HUES48 (cell line): Measurements from ENCODE around the gene DNM3.
"Not testable (repeated sequence)": the region's sequence is repeated elsewhere in the genome, so short reads cannot be mapped to it uniquely, and the experiment has no call there.

Experiments
- H3K27ac ChIP-seq: one replicate; pipeline ENCODE4 v1.7.0; 2013; ENCODE audit warnings: low read depth, low read length, inconsistent platforms
- H3K27me3 ChIP-seq: 2 replicates; pipeline ENCODE4 v1.6.1; 2013; ENCODE audit warnings: mild to moderate bottlenecking, low read length; ENCODE audit not compliant: control insufficient read depth, insufficient read depth
- H3K36me3 ChIP-seq: 2 replicates; pipeline ENCODE4 v1.6.1; 2013; ENCODE audit warnings: low read length; ENCODE audit not compliant: control insufficient read depth, insufficient read depth
- H3K4me1 ChIP-seq: 2 replicates; pipeline ENCODE4 v1.6.1; 2013; ENCODE audit warnings: mild to moderate bottlenecking, low read length; ENCODE audit not compliant: control insufficient read depth, insufficient read depth
- H3K4me3 ChIP-seq: 2 replicates; pipeline ENCODE4 v1.5.1; 2013; ENCODE audit warnings: mild to moderate bottlenecking, low read depth, low read length
- H3K9ac ChIP-seq: 2 replicates; pipeline ENCODE4 v1.6.1; 2013; ENCODE audit warnings: mild to moderate bottlenecking, low read depth, low read length, moderate library complexity
- H3K9me3 ChIP-seq: 2 replicates; pipeline ENCODE4 v1.6.1; 2013; ENCODE audit warnings: low read length; ENCODE audit not compliant: control insufficient read depth, insufficient read depth

Gene DNM3

GRCh38 chr1:172069051-172069450 lies 227.8 kb downstream of the DNM3 start:
- Histone ChIP-seq H3K4me1 (no peaks in the 10 kb centered on the region), H3K27ac (no peak overlapping the region), H3K27me3 (no peaks in the 10 kb centered on the region), H3K36me3 (no peaks in the 10 kb centered on the region), H3K4me3 (no peak overlapping the region), H3K9me3 (no peaks in the 10 kb centered on the region), H3K9ac (no peak overlapping the region)

DNA sequence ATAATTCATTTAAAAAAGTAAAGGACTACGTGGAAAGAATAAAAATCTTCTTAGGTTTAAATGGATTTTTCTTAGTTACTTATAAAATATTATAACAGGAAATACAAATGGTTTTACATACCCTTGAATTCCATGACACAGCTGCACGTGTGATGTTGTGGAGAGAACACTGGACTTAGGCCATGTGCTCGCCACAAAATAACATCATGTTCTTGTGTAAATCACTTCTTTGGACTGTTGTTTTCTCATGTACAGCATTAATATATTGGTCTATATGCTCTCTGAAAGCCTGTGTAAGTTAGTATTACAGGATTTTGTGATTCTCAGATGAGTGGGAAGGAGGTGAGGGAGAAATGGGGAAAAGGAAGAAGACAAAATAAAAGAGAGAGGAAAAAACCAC lies 228.2 kb downstream of the DNM3 start:
- H3K36me3 ChIP-seq = no peaks in the 10 kb centered on the region
- H3K4me1 ChIP-seq = no peaks in the 10 kb centered on the region
- no peak overlapping the region for H3K9ac ChIP-seq

DNA sequence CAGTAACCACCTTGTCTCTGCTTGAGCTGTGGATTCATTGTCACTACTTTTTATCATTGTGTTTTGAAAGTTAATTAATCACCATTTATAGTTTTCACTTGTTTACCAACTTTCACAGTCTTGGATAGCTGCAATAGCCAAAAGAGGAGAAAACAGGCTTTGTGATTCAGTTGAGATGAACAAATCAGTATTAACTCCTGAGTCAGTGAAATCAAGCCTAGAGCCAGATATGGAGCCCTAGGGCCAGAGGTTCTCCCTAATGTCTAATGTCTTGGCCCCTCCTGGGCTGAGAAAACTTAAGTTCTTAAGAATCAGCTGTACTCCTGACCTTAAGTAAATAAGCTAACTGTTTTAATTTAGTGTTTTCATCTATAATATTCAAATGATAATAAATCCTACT lies 228.8 kb downstream of the DNM3 start:
- Histone ChIP-seq H3K4me1 (no peaks in the 10 kb centered on the region), H3K9me3 (no peaks in the 10 kb centered on the region), H3K9ac (no peak overlapping the region), H3K27me3 (no peaks in the 10 kb centered on the region), H3K4me3 (no peak overlapping the region), H3K36me3 (no peaks in the 10 kb centered on the region), H3K27ac (no peak overlapping the region)

More for the DNA sequence above, 228.2 kb downstream of the DNM3 start:
- Histone ChIP-seq H3K27ac (no peak overlapping the region), H3K27me3 (no peaks in the 10 kb centered on the region), H3K9me3 (no peaks in the 10 kb centered on the region), H3K4me3 (no peak overlapping the region)

- no peaks in the 10 kb centered on the region for H3K9me3 ChIP-seq
- no peak overlapping the region for H3K27ac ChIP-seq
- no peak overlapping the region for H3K9ac ChIP-seq
- no peaks in the 10 kb centered on the region for H3K27me3 ChIP-seq
- no peak overlapping the region for H3K4me3 ChIP-seq
- H3K4me1 ChIP-seq = no peaks in the 10 kb centered on the region
- H3K36me3 ChIP-seq = no peaks in the 10 kb centered on the region
Measured at GRCh38 chr1:172071746-172072145, 230.4 kb downstream of the DNM3 start.

DNA sequence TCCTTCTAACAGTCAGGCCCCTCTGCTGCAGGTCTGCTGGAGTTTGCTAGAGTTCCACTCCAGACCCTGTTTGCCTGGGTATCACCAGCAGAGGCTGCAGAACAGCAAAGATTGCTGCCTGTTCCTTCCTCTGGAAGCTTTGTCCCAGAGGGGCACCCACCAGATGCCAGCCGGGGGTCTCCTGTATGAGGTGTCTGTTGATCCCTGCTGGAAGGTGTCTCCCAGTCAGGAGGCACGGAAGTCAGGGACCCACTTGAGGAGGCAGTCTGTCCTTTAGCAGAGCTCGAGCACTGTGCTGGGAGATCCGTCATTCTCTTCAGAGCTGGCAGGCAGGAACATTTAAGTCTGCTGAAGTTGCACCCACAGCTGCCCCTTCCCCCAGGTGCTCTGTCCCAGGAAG lies 238.6 kb downstream of the DNM3 start:
- H3K4me3 ChIP-seq, H3K27me3 ChIP-seq, H3K27ac ChIP-seq, H3K9me3 ChIP-seq, H3K4me1 ChIP-seq, H3K36me3 ChIP-seq, H3K9ac ChIP-seq: not testable (repeated sequence)

DNA sequence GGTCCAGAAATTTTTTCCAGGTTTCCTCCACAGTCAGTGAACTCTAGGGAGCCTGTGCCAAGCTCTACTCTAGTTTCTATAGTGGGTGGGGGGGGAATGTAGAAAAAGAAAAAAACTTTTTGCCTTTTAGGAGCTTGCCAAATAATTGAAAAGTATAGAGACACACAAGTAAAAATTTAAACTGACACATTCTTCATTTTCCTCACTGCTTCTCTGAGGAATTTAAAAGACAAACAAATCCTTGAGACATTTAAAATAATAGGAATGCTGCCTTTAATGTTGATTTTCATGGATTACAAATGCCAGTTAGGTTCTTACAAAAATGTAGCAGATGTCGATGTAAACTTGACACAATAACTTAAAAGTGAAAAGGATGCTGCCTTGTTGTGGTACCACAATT lies 241.9 kb downstream of the DNM3 start:
- H3K4me1 ChIP-seq = no peaks in the 10 kb centered on the region
- H3K4me3 ChIP-seq = no peak overlapping the region

GRCh38 chr1:172084876-172085275 lies 243.6 kb downstream of the DNM3 start:
- no peaks in the 10 kb centered on the region for H3K9me3 ChIP-seq
- no peaks in the 10 kb centered on the region for H3K27me3 ChIP-seq
- H3K36me3 ChIP-seq = no peaks in the 10 kb centered on the region
- no peak overlapping the region for H3K9ac ChIP-seq
- peaks cover 4% of the 10 kb centered on the region; the same call in 1 of the 2 replicates for H3K4me1 ChIP-seq
- H3K4me3 ChIP-seq = no peak overlapping the region
- no peak overlapping the region for H3K27ac ChIP-seq

More for the DNA sequence above, 241.9 kb downstream of the DNM3 start:
- Histone ChIP-seq H3K36me3 (no peaks in the 10 kb centered on the region), H3K27me3 (no peaks in the 10 kb centered on the region), H3K27ac (no peak overlapping the region), H3K9me3 (no peaks in the 10 kb centered on the region), H3K9ac (no peak overlapping the region)

DNA sequence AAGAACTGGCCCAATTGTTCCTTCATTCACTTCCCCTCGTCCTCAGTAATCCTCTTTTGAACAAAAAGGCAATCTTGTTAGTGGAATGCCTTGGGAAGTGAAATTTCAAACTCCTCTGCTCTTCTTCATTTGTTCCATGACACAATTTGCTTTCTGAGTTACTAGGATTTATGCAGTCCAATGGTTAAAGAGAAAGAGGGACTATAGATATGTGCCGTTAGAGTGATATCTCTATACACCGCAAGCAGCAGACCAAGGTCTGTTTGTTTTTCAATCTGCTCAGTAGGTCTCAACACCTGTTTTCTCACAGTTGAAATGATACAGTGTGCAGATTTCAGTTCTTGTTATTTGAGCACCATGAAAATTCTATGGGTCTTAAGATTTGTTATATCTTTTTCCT lies 244.0 kb downstream of the DNM3 start:
- Histone ChIP-seq H3K9me3 (no peaks in the 10 kb centered on the region), H3K36me3 (no peaks in the 10 kb centered on the region), H3K9ac (no peak overlapping the region), H3K27ac (no peak overlapping the region), H3K27me3 (no peaks in the 10 kb centered on the region), H3K4me1 (peaks cover 5% of the 10 kb centered on the region; the same call in 1 of the 2 replicates), H3K4me3 (no peak overlapping the region)

DNA sequence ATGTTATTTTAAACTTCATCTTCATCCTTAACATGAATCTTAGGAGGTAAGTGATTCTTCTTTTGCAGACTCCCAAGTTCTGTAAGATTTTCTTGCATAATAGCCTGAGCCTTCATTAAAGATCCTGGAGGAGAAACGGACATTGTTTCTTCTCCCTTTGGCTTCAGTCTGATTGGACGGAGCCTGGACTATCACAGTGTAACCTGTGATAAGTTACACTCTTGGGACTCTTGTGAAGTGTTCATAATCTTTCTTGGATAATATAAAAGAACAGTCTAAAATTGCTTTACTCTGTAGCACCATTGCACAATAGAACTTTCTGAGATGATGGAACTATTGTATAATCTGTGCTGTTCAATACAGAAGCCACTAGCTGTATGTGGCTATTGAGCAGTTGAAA lies 244.8 kb downstream of the DNM3 start:
- Histone ChIP-seq H3K27ac (no peak overlapping the region), H3K4me3 (no peak overlapping the region), H3K9me3 (no peaks in the 10 kb centered on the region), H3K9ac (no peak overlapping the region), H3K36me3 (no peaks in the 10 kb centered on the region), H3K27me3 (no peaks in the 10 kb centered on the region), H3K4me1 (peaks cover 5% of the 10 kb centered on the region; the same call in 1 of the 2 replicates)

GRCh38 chr1:172088256-172088655 lies 247.0 kb downstream of the DNM3 start:
- H3K4me3 ChIP-seq = no peak overlapping the region
- peaks cover 17% of the 10 kb centered on the region for H3K4me1 ChIP-seq
- no peaks in the 10 kb centered on the region for H3K27me3 ChIP-seq
- H3K9ac ChIP-seq = no peak overlapping the region
- no peak overlapping the region for H3K27ac ChIP-seq
- H3K9me3 ChIP-seq = no peaks in the 10 kb centered on the region
- H3K36me3 ChIP-seq = no peaks in the 10 kb centered on the region

GRCh38 chr1:172089768-172090510 lies 248.6 kb downstream of the DNM3 start:
- Histone ChIP-seq H3K27me3 (no peaks in the 10 kb centered on the region), H3K9ac (no peak overlapping the region), H3K36me3 (no peaks in the 10 kb centered on the region), H3K9me3 (no peaks in the 10 kb centered on the region), H3K4me1 (peaks cover 20% of the 10 kb centered on the region), H3K27ac (no peak overlapping the region), H3K4me3 (no peak overlapping the region)
